Glutamatergic neuron (in vitro differentiated cells): ENCODE measurements around the gene RTP3. TPM values are rescaled to one million over a fixed set of nuclear protein-coding genes. Genes with fewer than 3 reads are reported as not detected.

ENCODE experiments used
- DNase-seq: peaks from one replicate; pipeline ENCODE4 v3.0.0; 2022
- H3K27ac Mint-ChIP-seq: one replicate; pipeline ENCODE4 v1.8.0; 2020; ENCODE audit warnings: mild to moderate bottlenecking, mixed read lengths, inconsistent platforms; ENCODE audit not compliant: unreplicated experiment
- H3K27me3 Mint-ChIP-seq: one replicate; pipeline ENCODE4 v1.8.0; 2020; ENCODE audit warnings: mild to moderate bottlenecking, moderate library complexity, mixed read lengths, inconsistent platforms; ENCODE audit not compliant: unreplicated experiment
- H3K36me3 Mint-ChIP-seq: one replicate; pipeline ENCODE4 v1.8.0; 2020; ENCODE audit warnings: mild to moderate bottlenecking, mixed read lengths, inconsistent platforms; ENCODE audit not compliant: unreplicated experiment
- H3K4me1 Mint-ChIP-seq: one replicate; pipeline ENCODE4 v1.8.0; 2020; ENCODE audit warnings: mild to moderate bottlenecking, low read depth, mixed read lengths, inconsistent platforms; ENCODE audit not compliant: unreplicated experiment
- H3K4me3 Mint-ChIP-seq: one replicate; pipeline ENCODE4 v1.8.0; 2020; ENCODE audit warnings: mild to moderate bottlenecking, mixed read lengths, inconsistent platforms; ENCODE audit not compliant: unreplicated experiment
- H3K9me3 Mint-ChIP-seq: one replicate; pipeline ENCODE4 v1.8.0; 2020; ENCODE audit warnings: mild to moderate bottlenecking, moderate library complexity, mixed read lengths, inconsistent platforms; ENCODE audit not compliant: unreplicated experiment
- total RNA-seq: library from RNA; stranded (reverse); fragmentation: NEBNext Ultra II Directional; extraction: Animal tissue kit (Norgen Biotek cat#: 25700); gene quantifications from one replicate; pipeline ENCODE4 v1.2.1, GENCODE V29; 2021; ENCODE audit not compliant: unreplicated experiment
- TF ChIP-seq, protein P1 (sequence below): fragments of 200-600 bp; sonication (generic); IDR thresholded peaks from one replicate; pipeline ENCODE4 v1.5.0; 2021; ENCODE audit not compliant: partially characterized antibody, unreplicated experiment

The RTP3 gene
- total RNA-seq, 1 donor from 2014 or later = not detected

DNA sequence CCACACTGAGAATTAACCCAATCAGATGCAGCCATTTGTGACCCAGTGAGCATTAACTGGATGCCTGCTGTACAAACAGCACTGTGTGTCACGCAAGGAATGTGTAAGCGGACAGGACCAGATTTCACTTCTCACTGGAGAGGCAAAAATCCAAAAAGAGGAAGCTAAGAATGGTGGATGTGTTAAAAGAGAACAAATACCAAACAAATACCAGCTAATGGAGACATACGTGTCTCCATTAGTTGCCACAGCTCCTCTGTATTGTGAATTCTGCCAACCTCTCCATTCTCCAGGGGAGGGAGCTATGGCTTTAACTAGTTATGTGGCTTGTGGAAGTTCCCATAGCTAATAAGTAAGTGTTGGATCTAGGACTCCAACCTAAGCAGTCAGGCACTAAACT, 35.7 kb upstream of the RTP3 start:
- TF ChIP-seq, protein P1, sequence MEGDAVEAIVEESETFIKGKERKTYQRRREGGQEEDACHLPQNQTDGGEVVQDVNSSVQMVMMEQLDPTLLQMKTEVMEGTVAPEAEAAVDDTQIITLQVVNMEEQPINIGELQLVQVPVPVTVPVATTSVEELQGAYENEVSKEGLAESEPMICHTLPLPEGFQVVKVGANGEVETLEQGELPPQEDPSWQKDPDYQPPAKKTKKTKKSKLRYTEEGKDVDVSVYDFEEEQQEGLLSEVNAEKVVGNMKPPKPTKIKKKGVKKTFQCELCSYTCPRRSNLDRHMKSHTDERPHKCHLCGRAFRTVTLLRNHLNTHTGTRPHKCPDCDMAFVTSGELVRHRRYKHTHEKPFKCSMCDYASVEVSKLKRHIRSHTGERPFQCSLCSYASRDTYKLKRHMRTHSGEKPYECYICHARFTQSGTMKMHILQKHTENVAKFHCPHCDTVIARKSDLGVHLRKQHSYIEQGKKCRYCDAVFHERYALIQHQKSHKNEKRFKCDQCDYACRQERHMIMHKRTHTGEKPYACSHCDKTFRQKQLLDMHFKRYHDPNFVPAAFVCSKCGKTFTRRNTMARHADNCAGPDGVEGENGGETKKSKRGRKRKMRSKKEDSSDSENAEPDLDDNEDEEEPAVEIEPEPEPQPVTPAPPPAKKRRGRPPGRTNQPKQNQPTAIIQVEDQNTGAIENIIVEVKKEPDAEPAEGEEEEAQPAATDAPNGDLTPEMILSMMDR = no peak
- H3K36me3 Mint-ChIP-seq = peaks cover 18% of the 10 kb centered on the region
- peaks cover 6% of the 10 kb centered on the region for H3K9me3 Mint-ChIP-seq

GRCh38 chr3:46462511-46462910, 35.3 kb upstream of the RTP3 start:
- H3K9me3 Mint-ChIP-seq = peaks cover 6% of the 10 kb centered on the region
- no peak overlapping the region for H3K4me3 Mint-ChIP-seq
- no peak overlapping the region for H3K27ac Mint-ChIP-seq
- TF ChIP-seq, protein P1 = no peak
- no peak for DNase-seq
- H3K4me1 Mint-ChIP-seq = peaks cover 3% of the 10 kb centered on the region
- peaks cover 3% of the 10 kb centered on the region for H3K27me3 Mint-ChIP-seq
- H3K36me3 Mint-ChIP-seq = peaks cover 18% of the 10 kb centered on the region

More for the DNA sequence above, 35.7 kb upstream of the RTP3 start:
- no peak for DNase-seq
- Mint-ChIP-seq H3K27me3 (peaks cover 3% of the 10 kb centered on the region), H3K27ac (no peak overlapping the region), H3K4me3 (no peak overlapping the region), H3K4me1 (peaks cover 3% of the 10 kb centered on the region)

DNA sequence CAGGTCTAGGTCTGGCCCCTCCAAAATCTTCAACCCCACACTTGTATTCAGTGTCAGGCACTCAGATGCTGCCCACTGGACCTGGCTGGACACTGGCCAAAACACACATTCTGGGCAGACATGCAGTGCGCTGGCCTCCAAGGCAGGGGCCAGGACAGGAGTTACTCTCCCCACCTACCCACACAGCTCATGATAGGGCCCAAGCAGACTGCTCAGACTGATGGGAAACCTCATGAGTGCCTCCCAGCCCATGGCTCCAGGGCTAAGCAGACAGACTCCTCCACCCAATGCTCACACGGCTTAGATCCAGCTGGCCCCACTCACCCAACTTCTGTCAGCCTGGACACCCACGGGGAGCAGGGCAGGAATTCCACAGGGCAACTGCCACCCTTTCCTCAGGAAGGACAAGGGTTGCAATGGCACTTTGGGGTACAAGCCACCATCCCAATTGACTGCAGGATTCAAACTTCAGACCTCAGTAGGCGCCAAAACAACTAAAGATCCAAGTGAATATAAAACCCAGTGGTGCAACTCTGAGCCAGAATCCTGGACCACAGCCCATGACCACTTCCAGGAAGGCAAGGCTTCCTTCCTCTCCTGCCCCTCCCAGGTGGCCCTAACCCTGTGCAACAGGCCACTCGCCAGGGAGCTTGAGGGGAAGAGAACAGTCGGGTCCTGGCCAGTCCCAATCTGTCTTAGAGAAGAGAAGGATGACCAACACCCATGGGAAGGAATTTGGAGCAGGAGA, 34.5 kb upstream of the RTP3 start:
- H3K9me3 Mint-ChIP-seq = peaks cover 6% of the 10 kb centered on the region
- H3K4me3 Mint-ChIP-seq = no peak overlapping the region
- TF ChIP-seq, protein P1 = no peak
- DNase-seq = no peak
- no peak overlapping the region for H3K27ac Mint-ChIP-seq
- peaks cover 18% of the 10 kb centered on the region for H3K36me3 Mint-ChIP-seq
- peaks cover 3% of the 10 kb centered on the region for H3K4me1 Mint-ChIP-seq
- H3K27me3 Mint-ChIP-seq = peaks cover 3% of the 10 kb centered on the region

GRCh38 chr3:46463868-46464241, 33.9 kb upstream of the RTP3 start:
- Mint-ChIP-seq H3K9me3 (peaks cover 6% of the 10 kb centered on the region), H3K4me3 (no peak overlapping the region), H3K27ac (no peak overlapping the region), H3K4me1 (peaks cover 3% of the 10 kb centered on the region), H3K36me3 (peaks cover 18% of the 10 kb centered on the region), H3K27me3 (peaks cover 3% of the 10 kb centered on the region)
- TF ChIP-seq, protein P1 = no peak
- no peak for DNase-seq
